ENCODE data around the gene CLDN19. TPM values are rescaled to one million over a fixed set of nuclear protein-coding genes. Genes with fewer than 3 reads are reported as not detected.
"Not testable (repeated sequence)": the region's sequence is repeated elsewhere in the genome, so short reads cannot be mapped to it uniquely, and the experiment has no call there.

Gene CLDN19
- polyA plus RNA-seq, 1 donor from 2014 or later = not detected

GRCh38 chr1:42752284-42752683 lies 12.2 kb upstream of the CLDN19 start:
- Histone ChIP-seq H4K20me1 (ENCODE audit: insufficient read depth) (no peaks in the 10 kb centered on the region), H3K9me3 (ENCODE audit: low read length) (peaks cover 5% of the 10 kb centered on the region), H3K79me2 (replicated peaks; ENCODE audit: insufficient read depth, low read length) (no peaks in the 10 kb centered on the region), H3K4me3 (ENCODE audit: low read length) (no peak overlapping the region), H3K27ac (ENCODE audit: low read length) (no peak overlapping the region), H3F3A (ENCODE audit: insufficient read depth, low read length, poor library complexity, severe bottlenecking) (no peaks in the 10 kb centered on the region), H3K36me3 (ENCODE audit: insufficient read depth, low read length) (peaks cover 17% of the 10 kb centered on the region), H3K9ac (ENCODE audit: low read length) (no peak overlapping the region), H3K27me3 (ENCODE audit: insufficient read depth, low read depth, low read length) (no peaks in the 10 kb centered on the region), H3K4me2 (ENCODE audit: low read length) (no peak overlapping the region), H2AFZ (ENCODE audit: low read depth, low read length) (no peak overlapping the region), H3K9me2 (ENCODE audit: insufficient read depth, low read length) (no peaks in the 10 kb centered on the region)
- TF ChIP-seq EP300 (conservative IDR thresholded peaks at IDR 0.05; ENCODE audit: poor library complexity, severe bottlenecking) = no peak
- TF ChIP-seq SMC3 (conservative IDR thresholded peaks at IDR 0.05; ENCODE audit: poor library complexity) = no peak
- TF ChIP-seq POLR2AphosphoS5 (IDR thresholded peaks at IDR 0.05) = no peak
- no peak for TF ChIP-seq RAD21 (conservative IDR thresholded peaks at IDR 0.05)
- no peak for TF ChIP-seq REST (IDR thresholded peaks at IDR 0.05; ENCODE audit: borderline replicate concordance)
- TF ChIP-seq TAF1 (IDR thresholded peaks at IDR 0.05; ENCODE audit: low read depth) = no peak
- TF ChIP-seq CTCF (IDR thresholded peaks at IDR 0.05; ENCODE audit: poor library complexity, severe bottlenecking) = no peak
- TF ChIP-seq EZH2 (IDR thresholded peaks at IDR 0.05; ENCODE audit: borderline replicate concordance, insufficient read depth, low read length, poor library complexity, severe bottlenecking) = no peak
- TF ChIP-seq MXI1 (conservative IDR thresholded peaks at IDR 0.05; ENCODE audit: poor library complexity, severe bottlenecking) = no peak

- not testable (repeated sequence) for H3K9me3 ChIP-seq (ENCODE audit: low read length); H4K20me1 ChIP-seq (ENCODE audit: insufficient read depth)
Observed at GRCh38 chr1:42751511-42752070, 11.6 kb upstream of the CLDN19 start.

GRCh38 chr1:42750041-42750440 lies 10.0 kb upstream of the CLDN19 start:
- peaks cover 17% of the 10 kb centered on the region for H3K36me3 ChIP-seq (ENCODE audit: insufficient read depth, low read length)

More at GRCh38 chr1:42751511-42752070, 11.6 kb upstream of the CLDN19 start:
- not testable (repeated sequence) for H2AFZ ChIP-seq (ENCODE audit: low read depth, low read length); H3K27me3 ChIP-seq (ENCODE audit: insufficient read depth, low read depth, low read length); H3K9ac ChIP-seq (ENCODE audit: low read length); H3K9me2 ChIP-seq (ENCODE audit: insufficient read depth, low read length); H3K27ac ChIP-seq (ENCODE audit: low read length); H3K4me2 ChIP-seq (ENCODE audit: low read length); H3K4me3 ChIP-seq (ENCODE audit: low read length); H3F3A ChIP-seq (ENCODE audit: insufficient read depth, low read length, poor library complexity, severe bottlenecking); H3K79me2 ChIP-seq (replicated peaks; ENCODE audit: insufficient read depth, low read length)
- H3K36me3 ChIP-seq (ENCODE audit: insufficient read depth, low read length) = peaks cover 17% of the 10 kb centered on the region

More at GRCh38 chr1:42750041-42750440, 10.0 kb upstream of the CLDN19 start:
- Histone ChIP-seq H2AFZ (ENCODE audit: low read depth, low read length) (no peak overlapping the region), H3K9me2 (ENCODE audit: insufficient read depth, low read length) (no peaks in the 10 kb centered on the region), H3K79me2 (replicated peaks; ENCODE audit: insufficient read depth, low read length) (no peaks in the 10 kb centered on the region), H4K20me1 (ENCODE audit: insufficient read depth) (no peaks in the 10 kb centered on the region), H3K27ac (ENCODE audit: low read length) (no peak overlapping the region), H3K9me3 (ENCODE audit: low read length) (peaks cover 5% of the 10 kb centered on the region), H3F3A (ENCODE audit: insufficient read depth, low read length, poor library complexity, severe bottlenecking) (no peaks in the 10 kb centered on the region), H3K27me3 (ENCODE audit: insufficient read depth, low read depth, low read length) (no peaks in the 10 kb centered on the region), H3K9ac (ENCODE audit: low read length) (no peak overlapping the region), H3K4me3 (ENCODE audit: low read length) (no peak overlapping the region), H3K4me2 (ENCODE audit: low read length) (no peak overlapping the region)
- TF ChIP-seq REST (IDR thresholded peaks at IDR 0.05; ENCODE audit: borderline replicate concordance) (no peak), TAF1 (IDR thresholded peaks at IDR 0.05; ENCODE audit: low read depth) (no peak), RAD21 (conservative IDR thresholded peaks at IDR 0.05) (no peak), MXI1 (conservative IDR thresholded peaks at IDR 0.05; ENCODE audit: poor library complexity, severe bottlenecking) (no peak), SMC3 (conservative IDR thresholded peaks at IDR 0.05; ENCODE audit: poor library complexity) (no peak), POLR2AphosphoS5 (IDR thresholded peaks at IDR 0.05) (no peak), CTCF (IDR thresholded peaks at IDR 0.05; ENCODE audit: poor library complexity, severe bottlenecking) (no peak), EZH2 (IDR thresholded peaks at IDR 0.05; ENCODE audit: borderline replicate concordance, insufficient read depth, low read length, poor library complexity, severe bottlenecking) (no peak), EP300 (conservative IDR thresholded peaks at IDR 0.05; ENCODE audit: poor library complexity, severe bottlenecking) (no peak)

Measured in neural cell (in vitro differentiated cells).